HEK293 (cell line): ENCODE data around the gene FGF16.

Source experiments
- REST ChIP-seq: fragments of 450-650 bp; formaldehyde crosslinking; IDR thresholded peaks from 2 replicates; pipeline ENCODE4 v1.5.1; 2016; ENCODE audit warnings: missing biosample characterization, missing genetic modification characterization
- ZNF138 ChIP-seq: fragments of 450-650 bp; formaldehyde crosslinking; IDR thresholded peaks from 2 replicates; pipeline ENCODE4 v1.5.1; 2016; ENCODE audit warnings: missing biosample characterization, missing genetic modification characterization, borderline replicate concordance
- ZNF449 ChIP-seq: fragments of 450-650 bp; formaldehyde crosslinking; IDR thresholded peaks from 2 replicates; pipeline ENCODE4 v1.5.1; 2017; ENCODE audit warnings: missing biosample characterization, mild to moderate bottlenecking, missing genetic modification characterization, moderate library complexity
- ZNF501 ChIP-seq: fragments of 450-650 bp; formaldehyde crosslinking; IDR thresholded peaks from 2 replicates; pipeline ENCODE4 v1.5.1; 2016; ENCODE audit warnings: missing biosample characterization, missing genetic modification characterization
- ZNF530 ChIP-seq: fragments of 450-650 bp; formaldehyde crosslinking; IDR thresholded peaks from 2 replicates; pipeline ENCODE4 v1.5.1; 2016; ENCODE audit warnings: low read depth, missing biosample characterization, missing genetic modification characterization
- ZNF558 ChIP-seq: fragments of 450-650 bp; formaldehyde crosslinking; IDR thresholded peaks from 2 replicates; pipeline ENCODE4 v1.5.1; 2016; ENCODE audit warnings: missing biosample characterization, missing genetic modification characterization
- ZNF670 ChIP-seq: fragments of 450-650 bp; formaldehyde crosslinking; IDR thresholded peaks from 2 replicates; pipeline ENCODE4 v1.5.1; 2016; ENCODE audit warnings: missing biosample characterization, missing genetic modification characterization, low read depth
- ZNF830 ChIP-seq: fragments of 450-650 bp; IDR thresholded peaks from 2 replicates; pipeline ENCODE4 v1.5.0; 2018; ENCODE audit warnings: missing biosample characterization, missing genetic modification characterization, low read depth, mild to moderate bottlenecking, moderate library complexity
- TF ChIP-seq, protein P1 (sequence below): fragments of 450-650 bp; formaldehyde crosslinking; IDR thresholded peaks from 2 replicates; pipeline ENCODE4 v1.5.1; 2016; ENCODE audit warnings: missing biosample characterization, missing genetic modification characterization
- TF ChIP-seq, protein P2 (sequence below): fragments of 450-650 bp; IDR thresholded peaks from 2 replicates; pipeline ENCODE4 v1.5.1; 2018; ENCODE audit warnings: missing biosample characterization, mild to moderate bottlenecking, missing genetic modification characterization
- TF ChIP-seq, protein P3 (sequence below): fragments of 450-650 bp; formaldehyde crosslinking; IDR thresholded peaks from 2 replicates; pipeline ENCODE4 v1.5.1; 2016; ENCODE audit warnings: missing biosample characterization, missing genetic modification characterization

DNA sequence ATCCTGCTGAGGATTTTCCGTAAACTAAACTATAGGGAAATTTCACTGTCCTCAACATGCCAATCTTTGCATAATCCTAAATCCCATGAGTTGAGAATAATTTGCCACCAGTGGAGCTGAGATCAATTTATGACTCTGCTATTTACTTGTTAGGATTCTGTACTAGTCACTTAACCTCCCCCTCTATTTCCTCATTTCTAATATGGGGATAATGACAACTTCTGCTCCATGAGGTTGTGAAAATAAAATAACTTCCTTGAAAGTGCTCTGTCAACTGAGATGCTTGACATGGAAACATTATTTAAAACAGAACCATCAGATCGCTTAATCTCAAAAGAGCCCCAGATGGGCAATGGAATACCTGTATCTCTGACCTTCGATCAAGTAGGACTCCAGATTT is 2.6 kb upstream of the FGF16 start:
- TF ChIP-seq ZNF530 (no peak), ZNF670 (tag by site-specific recombination) (no peak), ZNF830 (no peak), ZNF558 (no peak), ZNF449 (tag by site-specific recombination) (no peak), ZNF501 (tag by site-specific recombination) (no peak), ZNF138 (tag by site-specific recombination) (no peak), REST (tag by site-specific recombination) (no peak)
- TF ChIP-seq, protein P1, sequence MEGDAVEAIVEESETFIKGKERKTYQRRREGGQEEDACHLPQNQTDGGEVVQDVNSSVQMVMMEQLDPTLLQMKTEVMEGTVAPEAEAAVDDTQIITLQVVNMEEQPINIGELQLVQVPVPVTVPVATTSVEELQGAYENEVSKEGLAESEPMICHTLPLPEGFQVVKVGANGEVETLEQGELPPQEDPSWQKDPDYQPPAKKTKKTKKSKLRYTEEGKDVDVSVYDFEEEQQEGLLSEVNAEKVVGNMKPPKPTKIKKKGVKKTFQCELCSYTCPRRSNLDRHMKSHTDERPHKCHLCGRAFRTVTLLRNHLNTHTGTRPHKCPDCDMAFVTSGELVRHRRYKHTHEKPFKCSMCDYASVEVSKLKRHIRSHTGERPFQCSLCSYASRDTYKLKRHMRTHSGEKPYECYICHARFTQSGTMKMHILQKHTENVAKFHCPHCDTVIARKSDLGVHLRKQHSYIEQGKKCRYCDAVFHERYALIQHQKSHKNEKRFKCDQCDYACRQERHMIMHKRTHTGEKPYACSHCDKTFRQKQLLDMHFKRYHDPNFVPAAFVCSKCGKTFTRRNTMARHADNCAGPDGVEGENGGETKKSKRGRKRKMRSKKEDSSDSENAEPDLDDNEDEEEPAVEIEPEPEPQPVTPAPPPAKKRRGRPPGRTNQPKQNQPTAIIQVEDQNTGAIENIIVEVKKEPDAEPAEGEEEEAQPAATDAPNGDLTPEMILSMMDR: no peak
- TF ChIP-seq, protein P2, sequence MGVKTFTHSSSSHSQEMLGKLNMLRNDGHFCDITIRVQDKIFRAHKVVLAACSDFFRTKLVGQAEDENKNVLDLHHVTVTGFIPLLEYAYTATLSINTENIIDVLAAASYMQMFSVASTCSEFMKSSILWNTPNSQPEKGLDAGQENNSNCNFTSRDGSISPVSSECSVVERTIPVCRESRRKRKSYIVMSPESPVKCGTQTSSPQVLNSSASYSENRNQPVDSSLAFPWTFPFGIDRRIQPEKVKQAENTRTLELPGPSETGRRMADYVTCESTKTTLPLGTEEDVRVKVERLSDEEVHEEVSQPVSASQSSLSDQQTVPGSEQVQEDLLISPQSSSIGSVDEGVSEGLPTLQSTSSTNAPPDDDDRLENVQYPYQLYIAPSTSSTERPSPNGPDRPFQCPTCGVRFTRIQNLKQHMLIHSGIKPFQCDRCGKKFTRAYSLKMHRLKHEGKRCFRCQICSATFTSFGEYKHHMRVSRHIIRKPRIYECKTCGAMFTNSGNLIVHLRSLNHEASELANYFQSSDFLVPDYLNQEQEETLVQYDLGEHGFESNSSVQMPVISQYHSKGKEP (tag by site-specific recombination): no peak
- TF ChIP-seq, protein P3, sequence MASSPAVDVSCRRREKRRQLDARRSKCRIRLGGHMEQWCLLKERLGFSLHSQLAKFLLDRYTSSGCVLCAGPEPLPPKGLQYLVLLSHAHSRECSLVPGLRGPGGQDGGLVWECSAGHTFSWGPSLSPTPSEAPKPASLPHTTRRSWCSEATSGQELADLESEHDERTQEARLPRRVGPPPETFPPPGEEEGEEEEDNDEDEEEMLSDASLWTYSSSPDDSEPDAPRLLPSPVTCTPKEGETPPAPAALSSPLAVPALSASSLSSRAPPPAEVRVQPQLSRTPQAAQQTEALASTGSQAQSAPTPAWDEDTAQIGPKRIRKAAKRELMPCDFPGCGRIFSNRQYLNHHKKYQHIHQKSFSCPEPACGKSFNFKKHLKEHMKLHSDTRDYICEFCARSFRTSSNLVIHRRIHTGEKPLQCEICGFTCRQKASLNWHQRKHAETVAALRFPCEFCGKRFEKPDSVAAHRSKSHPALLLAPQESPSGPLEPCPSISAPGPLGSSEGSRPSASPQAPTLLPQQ (tag by site-specific recombination): no peak
